ENCODE results near the gene TMEM179.

DNA sequence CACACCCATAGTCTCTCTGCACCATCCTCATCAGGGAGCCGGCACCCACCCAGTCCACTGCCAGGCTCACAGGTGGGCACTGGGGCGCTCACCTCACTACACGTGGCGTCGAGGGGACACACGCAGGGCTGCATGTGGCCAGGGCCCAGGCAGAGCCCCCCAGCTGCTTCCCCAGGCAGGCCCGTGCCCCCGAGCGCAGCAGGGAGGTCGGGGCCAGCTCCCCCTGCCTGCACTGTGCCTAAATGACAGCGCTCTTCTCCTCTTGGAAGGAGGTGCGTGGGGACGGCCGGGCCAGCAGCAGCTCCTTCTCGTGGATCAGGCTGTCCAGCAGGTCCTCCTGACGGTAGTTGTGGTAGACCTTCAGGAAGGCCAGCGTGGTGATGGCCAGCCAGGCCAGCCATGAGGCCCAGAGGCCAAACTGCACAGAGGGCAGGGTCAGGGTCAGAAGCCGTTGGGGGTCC, 11.3 kb downstream of the TMEM179 start:
- TF ChIP-seq, protein P1, sequence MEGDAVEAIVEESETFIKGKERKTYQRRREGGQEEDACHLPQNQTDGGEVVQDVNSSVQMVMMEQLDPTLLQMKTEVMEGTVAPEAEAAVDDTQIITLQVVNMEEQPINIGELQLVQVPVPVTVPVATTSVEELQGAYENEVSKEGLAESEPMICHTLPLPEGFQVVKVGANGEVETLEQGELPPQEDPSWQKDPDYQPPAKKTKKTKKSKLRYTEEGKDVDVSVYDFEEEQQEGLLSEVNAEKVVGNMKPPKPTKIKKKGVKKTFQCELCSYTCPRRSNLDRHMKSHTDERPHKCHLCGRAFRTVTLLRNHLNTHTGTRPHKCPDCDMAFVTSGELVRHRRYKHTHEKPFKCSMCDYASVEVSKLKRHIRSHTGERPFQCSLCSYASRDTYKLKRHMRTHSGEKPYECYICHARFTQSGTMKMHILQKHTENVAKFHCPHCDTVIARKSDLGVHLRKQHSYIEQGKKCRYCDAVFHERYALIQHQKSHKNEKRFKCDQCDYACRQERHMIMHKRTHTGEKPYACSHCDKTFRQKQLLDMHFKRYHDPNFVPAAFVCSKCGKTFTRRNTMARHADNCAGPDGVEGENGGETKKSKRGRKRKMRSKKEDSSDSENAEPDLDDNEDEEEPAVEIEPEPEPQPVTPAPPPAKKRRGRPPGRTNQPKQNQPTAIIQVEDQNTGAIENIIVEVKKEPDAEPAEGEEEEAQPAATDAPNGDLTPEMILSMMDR (IDR thresholded peaks at IDR 0.05 in 4 of 5, conservative IDR thresholded peaks at IDR 0.05 in 1 of 5): no peak
- no peak for TF ChIP-seq POLR2A (IDR thresholded peaks at IDR 0.05)
